Measurements from ENCODE around the gene COL9A1.

DNA sequence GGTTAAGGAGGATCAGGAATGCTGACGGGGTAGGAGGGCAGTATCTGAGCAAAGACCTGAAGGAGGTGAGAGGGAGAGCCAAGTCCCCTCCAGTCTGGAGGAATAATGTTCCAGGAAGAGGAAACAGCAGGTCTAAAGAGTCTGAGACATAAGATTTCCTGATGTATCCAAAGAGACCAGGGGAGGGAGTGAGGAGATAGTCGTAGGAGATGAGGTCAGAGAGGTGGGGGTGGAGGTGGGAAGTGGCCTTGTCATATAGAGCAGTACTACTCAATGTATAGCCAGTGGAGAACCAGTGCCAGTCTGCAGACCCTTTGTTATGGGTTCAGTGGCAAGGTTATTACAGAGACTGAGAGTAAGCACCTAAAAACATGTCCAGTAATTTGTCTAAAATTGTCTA, 130.6 kb downstream of the COL9A1 start:
- TF ChIP-seq, protein P1, sequence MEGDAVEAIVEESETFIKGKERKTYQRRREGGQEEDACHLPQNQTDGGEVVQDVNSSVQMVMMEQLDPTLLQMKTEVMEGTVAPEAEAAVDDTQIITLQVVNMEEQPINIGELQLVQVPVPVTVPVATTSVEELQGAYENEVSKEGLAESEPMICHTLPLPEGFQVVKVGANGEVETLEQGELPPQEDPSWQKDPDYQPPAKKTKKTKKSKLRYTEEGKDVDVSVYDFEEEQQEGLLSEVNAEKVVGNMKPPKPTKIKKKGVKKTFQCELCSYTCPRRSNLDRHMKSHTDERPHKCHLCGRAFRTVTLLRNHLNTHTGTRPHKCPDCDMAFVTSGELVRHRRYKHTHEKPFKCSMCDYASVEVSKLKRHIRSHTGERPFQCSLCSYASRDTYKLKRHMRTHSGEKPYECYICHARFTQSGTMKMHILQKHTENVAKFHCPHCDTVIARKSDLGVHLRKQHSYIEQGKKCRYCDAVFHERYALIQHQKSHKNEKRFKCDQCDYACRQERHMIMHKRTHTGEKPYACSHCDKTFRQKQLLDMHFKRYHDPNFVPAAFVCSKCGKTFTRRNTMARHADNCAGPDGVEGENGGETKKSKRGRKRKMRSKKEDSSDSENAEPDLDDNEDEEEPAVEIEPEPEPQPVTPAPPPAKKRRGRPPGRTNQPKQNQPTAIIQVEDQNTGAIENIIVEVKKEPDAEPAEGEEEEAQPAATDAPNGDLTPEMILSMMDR (IDR thresholded peaks at IDR 0.05): no peak
- no peak for TF ChIP-seq ZFX (IDR thresholded peaks at IDR 0.05; ENCODE audit: borderline replicate concordance)
